ENCODE measurements around the gene NSFL1C.

DNA sequence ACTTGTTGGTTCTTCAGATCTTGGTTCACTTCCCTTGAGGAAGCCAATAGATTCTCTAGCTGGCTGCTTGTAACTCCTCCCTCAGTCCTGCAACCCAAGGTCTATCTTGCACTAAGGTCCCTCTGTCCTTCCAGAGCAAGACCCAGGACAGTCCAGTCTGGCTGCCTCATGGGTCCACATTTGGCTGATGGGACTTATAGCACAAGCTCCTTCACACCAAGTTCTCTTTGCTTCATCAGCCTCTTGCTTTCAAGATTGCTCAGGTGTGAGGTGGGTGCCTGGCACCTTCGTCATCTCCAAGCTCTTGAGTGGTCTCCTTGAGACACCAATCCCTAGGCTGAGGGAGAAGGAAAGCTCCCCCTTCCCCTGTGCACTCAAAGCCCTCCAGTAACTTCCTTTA, 28.3 kb downstream of the NSFL1C start:
- TF ChIP-seq, protein P1, sequence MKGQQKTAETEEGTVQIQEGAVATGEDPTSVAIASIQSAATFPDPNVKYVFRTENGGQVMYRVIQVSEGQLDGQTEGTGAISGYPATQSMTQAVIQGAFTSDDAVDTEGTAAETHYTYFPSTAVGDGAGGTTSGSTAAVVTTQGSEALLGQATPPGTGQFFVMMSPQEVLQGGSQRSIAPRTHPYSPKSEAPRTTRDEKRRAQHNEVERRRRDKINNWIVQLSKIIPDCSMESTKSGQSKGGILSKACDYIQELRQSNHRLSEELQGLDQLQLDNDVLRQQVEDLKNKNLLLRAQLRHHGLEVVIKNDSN (IDR thresholded peaks at IDR 0.05; ENCODE audit: borderline replicate concordance, low read depth), result no peak
- TF ChIP-seq, protein P2, sequence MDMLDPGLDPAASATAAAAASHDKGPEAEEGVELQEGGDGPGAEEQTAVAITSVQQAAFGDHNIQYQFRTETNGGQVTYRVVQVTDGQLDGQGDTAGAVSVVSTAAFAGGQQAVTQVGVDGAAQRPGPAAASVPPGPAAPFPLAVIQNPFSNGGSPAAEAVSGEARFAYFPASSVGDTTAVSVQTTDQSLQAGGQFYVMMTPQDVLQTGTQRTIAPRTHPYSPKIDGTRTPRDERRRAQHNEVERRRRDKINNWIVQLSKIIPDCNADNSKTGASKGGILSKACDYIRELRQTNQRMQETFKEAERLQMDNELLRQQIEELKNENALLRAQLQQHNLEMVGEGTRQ (IDR thresholded peaks at IDR 0.05; ENCODE audit: borderline replicate concordance, low read depth, low read length), result no peak
- TF ChIP-seq RFX5 (IDR thresholded peaks at IDR 0.05; ENCODE audit: low read length) (no peak), EZH2phosphoT487 (IDR thresholded peaks at IDR 0.05; ENCODE audit: borderline replicate concordance, low read depth) (no peak), YY1 (IDR thresholded peaks at IDR 0.05; ENCODE audit: low read depth) (no peak), POLR2AphosphoS5 (IDR thresholded peaks at IDR 0.05; ENCODE audit: low read depth, low read length) (no peak), MEF2A (IDR thresholded peaks at IDR 0.05; ENCODE audit: borderline replicate concordance, low read depth) (no peak), EP300 (IDR thresholded peaks at IDR 0.05; ENCODE audit: borderline replicate concordance in 1 of 2, low read depth in 1 of 2, low read length in 1 of 2) (no peak)
- TF ChIP-seq, protein P3, sequence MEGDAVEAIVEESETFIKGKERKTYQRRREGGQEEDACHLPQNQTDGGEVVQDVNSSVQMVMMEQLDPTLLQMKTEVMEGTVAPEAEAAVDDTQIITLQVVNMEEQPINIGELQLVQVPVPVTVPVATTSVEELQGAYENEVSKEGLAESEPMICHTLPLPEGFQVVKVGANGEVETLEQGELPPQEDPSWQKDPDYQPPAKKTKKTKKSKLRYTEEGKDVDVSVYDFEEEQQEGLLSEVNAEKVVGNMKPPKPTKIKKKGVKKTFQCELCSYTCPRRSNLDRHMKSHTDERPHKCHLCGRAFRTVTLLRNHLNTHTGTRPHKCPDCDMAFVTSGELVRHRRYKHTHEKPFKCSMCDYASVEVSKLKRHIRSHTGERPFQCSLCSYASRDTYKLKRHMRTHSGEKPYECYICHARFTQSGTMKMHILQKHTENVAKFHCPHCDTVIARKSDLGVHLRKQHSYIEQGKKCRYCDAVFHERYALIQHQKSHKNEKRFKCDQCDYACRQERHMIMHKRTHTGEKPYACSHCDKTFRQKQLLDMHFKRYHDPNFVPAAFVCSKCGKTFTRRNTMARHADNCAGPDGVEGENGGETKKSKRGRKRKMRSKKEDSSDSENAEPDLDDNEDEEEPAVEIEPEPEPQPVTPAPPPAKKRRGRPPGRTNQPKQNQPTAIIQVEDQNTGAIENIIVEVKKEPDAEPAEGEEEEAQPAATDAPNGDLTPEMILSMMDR (IDR thresholded peaks at IDR 0.05), result no peak
- TF ChIP-seq, protein P4, sequence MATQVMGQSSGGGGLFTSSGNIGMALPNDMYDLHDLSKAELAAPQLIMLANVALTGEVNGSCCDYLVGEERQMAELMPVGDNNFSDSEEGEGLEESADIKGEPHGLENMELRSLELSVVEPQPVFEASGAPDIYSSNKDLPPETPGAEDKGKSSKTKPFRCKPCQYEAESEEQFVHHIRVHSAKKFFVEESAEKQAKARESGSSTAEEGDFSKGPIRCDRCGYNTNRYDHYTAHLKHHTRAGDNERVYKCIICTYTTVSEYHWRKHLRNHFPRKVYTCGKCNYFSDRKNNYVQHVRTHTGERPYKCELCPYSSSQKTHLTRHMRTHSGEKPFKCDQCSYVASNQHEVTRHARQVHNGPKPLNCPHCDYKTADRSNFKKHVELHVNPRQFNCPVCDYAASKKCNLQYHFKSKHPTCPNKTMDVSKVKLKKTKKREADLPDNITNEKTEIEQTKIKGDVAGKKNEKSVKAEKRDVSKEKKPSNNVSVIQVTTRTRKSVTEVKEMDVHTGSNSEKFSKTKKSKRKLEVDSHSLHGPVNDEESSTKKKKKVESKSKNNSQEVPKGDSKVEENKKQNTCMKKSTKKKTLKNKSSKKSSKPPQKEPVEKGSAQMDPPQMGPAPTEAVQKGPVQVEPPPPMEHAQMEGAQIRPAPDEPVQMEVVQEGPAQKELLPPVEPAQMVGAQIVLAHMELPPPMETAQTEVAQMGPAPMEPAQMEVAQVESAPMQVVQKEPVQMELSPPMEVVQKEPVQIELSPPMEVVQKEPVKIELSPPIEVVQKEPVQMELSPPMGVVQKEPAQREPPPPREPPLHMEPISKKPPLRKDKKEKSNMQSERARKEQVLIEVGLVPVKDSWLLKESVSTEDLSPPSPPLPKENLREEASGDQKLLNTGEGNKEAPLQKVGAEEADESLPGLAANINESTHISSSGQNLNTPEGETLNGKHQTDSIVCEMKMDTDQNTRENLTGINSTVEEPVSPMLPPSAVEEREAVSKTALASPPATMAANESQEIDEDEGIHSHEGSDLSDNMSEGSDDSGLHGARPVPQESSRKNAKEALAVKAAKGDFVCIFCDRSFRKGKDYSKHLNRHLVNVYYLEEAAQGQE (IDR thresholded peaks at IDR 0.05; ENCODE audit: low read depth, low read length), result no peak
